H9 (cell line): ENCODE data around the gene ANKHD1. TPM values are rescaled to one million over a fixed set of nuclear protein-coding genes. Genes with fewer than 3 reads are reported as not detected.

Experiments used
- DNase-seq: peaks from one replicate; pipeline ENCODE4 v3.0.0-alpha.2; 2017
- H2AFZ ChIP-seq: one replicate; pipeline ENCODE4 v1.6.1; 2013; ENCODE audit warnings: mild to moderate bottlenecking, low read length, control low read depth, moderate library complexity
- H2AK5ac ChIP-seq: 2 replicates; pipeline ENCODE4 v1.6.1; 2013; ENCODE audit warnings: low read length, control low read depth, mixed read lengths; ENCODE audit not compliant: insufficient read length
- H2BK120ac ChIP-seq: one replicate; pipeline ENCODE4 v1.6.1; 2013; ENCODE audit warnings: low read depth, mild to moderate bottlenecking, low read length, control low read depth, inconsistent platforms; ENCODE audit not compliant: poor library complexity, severe bottlenecking
- H2BK12ac ChIP-seq: 2 replicates; pipeline ENCODE4 v1.6.1; 2013; ENCODE audit warnings: low read length, control low read depth, mixed read lengths, low read depth; ENCODE audit not compliant: insufficient read length
- H2BK15ac ChIP-seq: 2 replicates; pipeline ENCODE4 v1.6.1; 2013; ENCODE audit warnings: low read depth, low read length, control low read depth
- H2BK20ac ChIP-seq: one replicate; pipeline ENCODE4 v1.6.1; 2013; ENCODE audit warnings: low read depth, mild to moderate bottlenecking, low read length, control low read depth, inconsistent platforms; ENCODE audit not compliant: poor library complexity, severe bottlenecking
- H2BK5ac ChIP-seq: 2 replicates; pipeline ENCODE4 v1.6.1; 2013; ENCODE audit warnings: low read length, control low read depth, mixed read lengths; ENCODE audit not compliant: insufficient read length
- H3K14ac ChIP-seq: 2 replicates; pipeline ENCODE4 v1.6.1; 2013; ENCODE audit warnings: low read length, control low read depth; ENCODE audit not compliant: insufficient read depth
- H3K18ac ChIP-seq: 2 replicates; pipeline ENCODE4 v1.6.1; 2013; ENCODE audit warnings: low read depth, mild to moderate bottlenecking, mixed read lengths, low read length, control low read depth; ENCODE audit not compliant: insufficient read length
- H3K23ac ChIP-seq: 2 replicates; pipeline ENCODE4 v1.6.1; 2013; ENCODE audit warnings: low read length, control low read depth, mixed read lengths, low read depth; ENCODE audit not compliant: insufficient read length
- H3K23me2 ChIP-seq: 2 replicates; pipeline ENCODE4 v1.6.1; 2013; ENCODE audit warnings: low read depth, mild to moderate bottlenecking, mixed read lengths, low read length, control low read depth; ENCODE audit not compliant: insufficient read length, poor library complexity, severe bottlenecking
- H3K27ac ChIP-seq: 2 replicates; pipeline ENCODE4 v1.5.1; 2013; ENCODE audit warnings: low read length, control low read depth, mixed read lengths, low read depth; ENCODE audit not compliant: insufficient read length
- H3K27me3 ChIP-seq: 2 replicates; pipeline ENCODE4 v1.6.1; 2013; ENCODE audit warnings: low read length, control low read depth, inconsistent platforms; ENCODE audit not compliant: insufficient read depth
- H3K4ac ChIP-seq: 2 replicates; pipeline ENCODE4 v1.6.1; 2013; ENCODE audit warnings: low read depth, mild to moderate bottlenecking, control low read depth, inconsistent platforms, low read length, moderate library complexity
- H3K4me1 ChIP-seq: 2 replicates; pipeline ENCODE4 v1.6.1; 2013; ENCODE audit warnings: low read length, control low read depth, inconsistent platforms; ENCODE audit not compliant: insufficient read depth
- H3K4me2 ChIP-seq: 2 replicates; pipeline ENCODE4 v1.6.1; 2013; ENCODE audit warnings: low read length, control low read depth, mixed read lengths; ENCODE audit not compliant: insufficient read length, insufficient read depth
- H3K56ac ChIP-seq: 2 replicates; pipeline ENCODE4 v1.6.1; 2013; ENCODE audit warnings: low read depth, mild to moderate bottlenecking, mixed read lengths, low read length, control low read depth; ENCODE audit not compliant: insufficient read length
- H3K79me1 ChIP-seq: 2 replicates; pipeline ENCODE4 v1.6.1; 2013; ENCODE audit warnings: low read depth, mild to moderate bottlenecking, moderate library complexity, low read length, control low read depth, inconsistent platforms; ENCODE audit not compliant: insufficient read depth, poor library complexity, severe bottlenecking
- H3K79me2 ChIP-seq: 2 replicates; pipeline ENCODE4 v1.6.1; 2013; ENCODE audit warnings: low read length, control low read depth, inconsistent platforms; ENCODE audit not compliant: insufficient read depth
- H3K9ac ChIP-seq: 2 replicates; pipeline ENCODE4 v1.6.1; 2013; ENCODE audit warnings: low read length, control low read depth, mixed read lengths; ENCODE audit not compliant: insufficient read length; ENCODE audit errors: extremely low read depth
- H3K9me3 ChIP-seq: one replicate; pipeline ENCODE4 v1.6.1; 2013; ENCODE audit warnings: low read depth, low read length, inconsistent platforms; ENCODE audit not compliant: control insufficient read depth
- H3T11ph ChIP-seq: one replicate; pipeline ENCODE4 v1.6.1; 2013; ENCODE audit warnings: mild to moderate bottlenecking, low read length, control low read depth, inconsistent platforms
- H4K20me1 ChIP-seq: one replicate; pipeline ENCODE4 v1.6.1; 2013; ENCODE audit not compliant: control insufficient read depth, insufficient read length, insufficient read depth
- H4K5ac ChIP-seq: 2 replicates; pipeline ENCODE4 v1.6.1; 2013; ENCODE audit warnings: low read depth, mild to moderate bottlenecking, mixed read lengths, low read length, control low read depth; ENCODE audit not compliant: insufficient read length
- H4K8ac ChIP-seq: replicated peaks from 2 replicates; pipeline ENCODE4 v1.6.1; 2013; ENCODE audit warnings: low read length, control low read depth, mixed read lengths, low read depth; ENCODE audit not compliant: insufficient read length
- H4K91ac ChIP-seq: 2 replicates; pipeline ENCODE4 v1.6.1; 2013; ENCODE audit warnings: low read depth, mild to moderate bottlenecking, moderate library complexity, mixed read lengths, low read length, control low read depth; ENCODE audit not compliant: insufficient read length
- H3K27ac Mint-ChIP-seq, 3 experiments: 2 replicates in 2 of 3; 3 replicates in 1 of 3; pipeline ENCODE4 v1.8.0; 2020 to 2021; ENCODE audit warnings: mixed read lengths in 3 of 3, mild to moderate bottlenecking in 1 of 3, moderate library complexity in 1 of 3
- H3K27me3 Mint-ChIP-seq: 2 replicates; pipeline ENCODE4 v1.8.0; 2021; ENCODE audit warnings: low read depth, mild to moderate bottlenecking, moderate library complexity, mixed read lengths
- H3K36me3 Mint-ChIP-seq, 3 experiments: 2 replicates in 2 of 3; 3 replicates in 1 of 3; pipeline ENCODE4 v1.8.0; 2020 to 2021; ENCODE audit warnings: low read depth in 3 of 3, mixed read lengths in 3 of 3; ENCODE audit not compliant: insufficient read depth in 1 of 3
- H3K4me1 Mint-ChIP-seq, 2 experiments: 2 replicates each; pipeline ENCODE4 v1.8.0; 2020; ENCODE audit warnings: mixed read lengths in 2 of 2
- H3K4me3 Mint-ChIP-seq, 2 experiments: 2 replicates in 1 of 2; 3 replicates in 1 of 2; pipeline ENCODE4 v1.8.0; 2020 to 2021; ENCODE audit warnings: mild to moderate bottlenecking in 2 of 2, mixed read lengths in 2 of 2, moderate library complexity in 1 of 2
- H3K9me3 Mint-ChIP-seq, 2 experiments: 2 replicates in 1 of 2; 3 replicates in 1 of 2; pipeline ENCODE4 v1.8.0; 2020; ENCODE audit warnings: mild to moderate bottlenecking in 2 of 2, mixed read lengths in 2 of 2, moderate library complexity in 1 of 2
- CTCF ChIP-seq: fragments of 200-600 bp; sonication (generic); conservative IDR thresholded peaks from 3 replicates; pipeline ENCODE4 v1.8.0; 2021; ENCODE audit warnings: antibody characterized with exemption, mild to moderate bottlenecking
- WGBS: extraction: QIAGEN DNeasy Blood & Tissue Kit; methylation state at CpG from one replicate; pipeline ENCODE4 v1.1.7; 2013; ENCODE audit warnings: missing lambda C conversion rate, low lambda C conversion rate, mixed read lengths; ENCODE audit not compliant: insufficient read length; ENCODE audit errors: extremely low coverage; 5-methylcytosine and 5-hydroxymethylcytosine counted together
- total RNA-seq: library from RNA; stranded (reverse); gene quantifications from 2 replicates; pipeline ENCODE4 v1.2.1, GENCODE V29; 2021

The ANKHD1 gene
- total RNA-seq, 1 experiment from 2014 or later: 105 TPM

- Mint-ChIP-seq H3K9me3 (no peaks in the 10 kb centered on the region; a peak in 2 of 5 replicates), H3K36me3 (peaks cover 9 to 33% (median 22%) of the 10 kb centered on the region in 3 experiments), H3K27ac (no peak overlapping the region), H3K4me1 (peaks cover 14 to 18% of the 10 kb centered on the region in 2 experiments), H3K4me3 (no peak overlapping the region), H3K27me3 (no peaks in the 10 kb centered on the region)
- Histone ChIP-seq H2BK120ac (no peak overlapping the region), H4K91ac (no peak overlapping the region), H3K27me3 (no peaks in the 10 kb centered on the region), H3K4me1 (peaks cover 4% of the 10 kb centered on the region; the same call in 1 of the 2 replicates), H3K56ac (no peak overlapping the region), H3T11ph (no peak overlapping the region), H3K4ac (no peak overlapping the region), H3K23ac (no peak overlapping the region), H3K9me3 (no peaks in the 10 kb centered on the region), H4K5ac (no peak overlapping the region), H3K14ac (no peak overlapping the region), H2BK20ac (no peak overlapping the region), H3K79me1 (no peaks in the 10 kb centered on the region), H2BK5ac (no peak overlapping the region), H3K23me2 (peaks cover 10% of the 10 kb centered on the region), H3K27ac (no peak overlapping the region), H3K9ac (no peak overlapping the region), H3K4me2 (no peak overlapping the region), H2AK5ac (no peak overlapping the region), H2BK12ac (no peak overlapping the region), H3K79me2 (no peaks in the 10 kb centered on the region), H3K18ac (no peak overlapping the region), H4K8ac (no peak overlapping the region), H2BK15ac (no peak overlapping the region), H4K20me1 (no peaks in the 10 kb centered on the region), H2AFZ (no peak overlapping the region)
- no peak for DNase-seq
- TF ChIP-seq CTCF: no peak
- WGBS: no CpG with 5 or more reads among the region's 13 CpGs
Observed at GRCh38 chr5:140567871-140568270, 166.2 kb downstream of the ANKHD1 start.
